Thoracic aorta (tissue), 2 donors: ENCODE data around the gene SLC29A2. TPM values are rescaled to one million over a fixed set of nuclear protein-coding genes. Genes with fewer than 3 reads are reported as not detected.
"Not testable (repeated sequence)": the region's sequence is repeated elsewhere in the genome, so short reads cannot be mapped to it uniquely, and the experiment has no call there.

Experiments used
- ATAC-seq: fragments of 150-250 bp; one replicate; pipeline ENCODE4 v1.8.0; 2017; ENCODE audit warnings: low read depth; ENCODE audit not compliant: insufficient number of reproducible peaks, low FRiP score
- DNase-seq: peaks from one replicate; pipeline ENCODE4 v3.0.0-alpha.2; 2020; ENCODE audit warnings: low spot score
- H3K27ac ChIP-seq, 2 donors: fragments of 200-600 bp; sonication (generic); 1 replicate in 1 of 2; 2 replicates in 1 of 2; pipeline ENCODE4 v1.5.1; 2016; ENCODE audit warnings: mild to moderate bottlenecking in 2 of 2, moderate library complexity in 2 of 2
- H3K27me3 ChIP-seq: fragments of 200-600 bp; sonication (generic); replicated peaks from 2 replicates; pipeline ENCODE4 v1.6.0; 2016; ENCODE audit warnings: mild to moderate bottlenecking; ENCODE audit not compliant: insufficient read depth
- H3K36me3 ChIP-seq: fragments of 200-600 bp; sonication (generic); one replicate; pipeline ENCODE4 v1.5.1; 2016
- H3K4me1 ChIP-seq, 2 donors: fragments of 200-600 bp; sonication (generic); 1 replicate in 1 of 2; 2 replicates in 1 of 2; pipeline versions ENCODE4 v1.5.1 to v1.6.0; 2016; ENCODE audit warnings: low read depth in 2 of 2, mild to moderate bottlenecking in 1 of 2; ENCODE audit not compliant: control insufficient read depth in 1 of 2
- H3K4me3 ChIP-seq: fragments of 200-600 bp; sonication (generic); 2 replicates; pipeline ENCODE4 v1.5.1; 2016; ENCODE audit warnings: mild to moderate bottlenecking
- H3K9me3 ChIP-seq: fragments of 200-600 bp; sonication (generic); 2 replicates; pipeline ENCODE4 v1.5.1; 2016
- total RNA-seq, 2 donors: library from RNA; depleted of rRNA; stranded (reverse); fragments of >200 nt; gene quantifications; one replicate each; pipeline versions ENCODE4 v1.1.0 to v1.2.3, GENCODE V29; 2016
- TF ChIP-seq, protein P1 (sequence below): fragments of 200-600 bp; sonication (generic); IDR thresholded peaks from one replicate; pipeline ENCODE4 v1.5.1; 2019; ENCODE audit warnings: antibody characterized with exemption

Gene SLC29A2
- total RNA-seq, 2 donors from 2014 or later: 2.5 to 3.0 TPM

- not testable (repeated sequence) for H3K4me3 ChIP-seq, DNase-seq, ATAC-seq, H3K27ac ChIP-seq, H3K9me3 ChIP-seq, H3K27me3 ChIP-seq, H3K36me3 ChIP-seq
- peaks cover 0 to 19% of the 10 kb centered on the region in 2 donors for H3K4me1 ChIP-seq
Observed at GRCh38 chr11:66373690-66374287, 2.2 kb upstream of the SLC29A2 start.

- no peaks in the 10 kb centered on the region for H3K27me3 ChIP-seq
- DNase-seq: no peak
- H3K4me1 ChIP-seq: peaks cover 0 to 19% of the 10 kb centered on the region in 2 donors
- ATAC-seq: no peak
- H3K36me3 ChIP-seq: no peaks in the 10 kb centered on the region
- H3K4me3 ChIP-seq: no peak overlapping the region
- TF ChIP-seq, protein P1, sequence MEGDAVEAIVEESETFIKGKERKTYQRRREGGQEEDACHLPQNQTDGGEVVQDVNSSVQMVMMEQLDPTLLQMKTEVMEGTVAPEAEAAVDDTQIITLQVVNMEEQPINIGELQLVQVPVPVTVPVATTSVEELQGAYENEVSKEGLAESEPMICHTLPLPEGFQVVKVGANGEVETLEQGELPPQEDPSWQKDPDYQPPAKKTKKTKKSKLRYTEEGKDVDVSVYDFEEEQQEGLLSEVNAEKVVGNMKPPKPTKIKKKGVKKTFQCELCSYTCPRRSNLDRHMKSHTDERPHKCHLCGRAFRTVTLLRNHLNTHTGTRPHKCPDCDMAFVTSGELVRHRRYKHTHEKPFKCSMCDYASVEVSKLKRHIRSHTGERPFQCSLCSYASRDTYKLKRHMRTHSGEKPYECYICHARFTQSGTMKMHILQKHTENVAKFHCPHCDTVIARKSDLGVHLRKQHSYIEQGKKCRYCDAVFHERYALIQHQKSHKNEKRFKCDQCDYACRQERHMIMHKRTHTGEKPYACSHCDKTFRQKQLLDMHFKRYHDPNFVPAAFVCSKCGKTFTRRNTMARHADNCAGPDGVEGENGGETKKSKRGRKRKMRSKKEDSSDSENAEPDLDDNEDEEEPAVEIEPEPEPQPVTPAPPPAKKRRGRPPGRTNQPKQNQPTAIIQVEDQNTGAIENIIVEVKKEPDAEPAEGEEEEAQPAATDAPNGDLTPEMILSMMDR: no peak
- no peaks in the 10 kb centered on the region for H3K9me3 ChIP-seq
- H3K27ac ChIP-seq: no peak overlapping the region
Observed at GRCh38 chr11:66373265-66373664, 1.7 kb upstream of the SLC29A2 start.

DNA sequence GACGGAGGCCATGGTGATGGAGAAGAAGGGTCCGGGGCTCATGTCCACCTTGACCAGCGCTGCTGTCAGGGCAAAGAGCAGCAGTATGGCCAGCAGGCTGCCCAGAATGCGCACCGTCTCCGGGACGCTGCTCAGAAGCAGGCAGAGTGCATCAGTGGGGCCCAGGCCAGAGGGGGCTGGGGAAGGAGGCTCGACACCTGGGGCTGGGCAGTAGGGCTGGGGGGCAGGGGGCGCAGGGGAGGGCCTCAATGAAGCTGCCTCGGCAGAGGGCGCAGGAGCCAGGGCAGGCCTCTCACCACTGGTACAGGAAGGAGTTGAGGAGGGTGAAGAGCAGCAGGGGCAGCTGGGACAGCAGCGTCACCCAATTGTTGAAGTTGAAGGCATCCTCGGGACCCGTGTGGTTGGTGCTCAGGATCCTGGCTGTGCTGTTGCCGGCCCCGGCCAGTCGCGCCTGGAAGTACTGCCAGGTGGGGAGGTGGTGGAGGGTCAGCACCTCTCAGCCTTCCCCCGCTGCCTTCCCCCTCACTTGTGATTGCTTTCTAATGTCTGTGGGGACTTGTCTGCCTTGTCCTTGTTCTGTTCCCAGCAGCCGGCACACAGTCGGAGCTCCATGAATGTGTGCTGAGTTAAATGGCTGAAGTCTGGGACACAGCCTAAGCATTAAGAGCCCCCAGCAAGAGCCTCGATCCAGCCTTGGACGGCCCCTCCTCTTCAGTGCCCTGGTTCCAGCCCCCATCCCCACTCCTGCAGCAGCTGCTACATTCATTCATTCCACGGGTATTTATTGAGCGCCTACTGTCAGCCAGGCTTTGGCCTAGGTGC lies 2.3 kb downstream of the SLC29A2 start:
- no peak overlapping the region for H3K4me3 ChIP-seq
- H3K36me3 ChIP-seq: no peaks in the 10 kb centered on the region
- no peak overlapping the region for H3K27ac ChIP-seq
- no peak for DNase-seq
- no peaks in the 10 kb centered on the region for H3K27me3 ChIP-seq
- TF ChIP-seq, protein P1: no peak
- ATAC-seq: no peak
- H3K4me1 ChIP-seq: peaks cover 0 to 19% of the 10 kb centered on the region in 2 donors
- no peaks in the 10 kb centered on the region for H3K9me3 ChIP-seq

GRCh38 chr11:66368484-66368883 lies 3.1 kb downstream of the SLC29A2 start:
- no peak for ATAC-seq

DNA sequence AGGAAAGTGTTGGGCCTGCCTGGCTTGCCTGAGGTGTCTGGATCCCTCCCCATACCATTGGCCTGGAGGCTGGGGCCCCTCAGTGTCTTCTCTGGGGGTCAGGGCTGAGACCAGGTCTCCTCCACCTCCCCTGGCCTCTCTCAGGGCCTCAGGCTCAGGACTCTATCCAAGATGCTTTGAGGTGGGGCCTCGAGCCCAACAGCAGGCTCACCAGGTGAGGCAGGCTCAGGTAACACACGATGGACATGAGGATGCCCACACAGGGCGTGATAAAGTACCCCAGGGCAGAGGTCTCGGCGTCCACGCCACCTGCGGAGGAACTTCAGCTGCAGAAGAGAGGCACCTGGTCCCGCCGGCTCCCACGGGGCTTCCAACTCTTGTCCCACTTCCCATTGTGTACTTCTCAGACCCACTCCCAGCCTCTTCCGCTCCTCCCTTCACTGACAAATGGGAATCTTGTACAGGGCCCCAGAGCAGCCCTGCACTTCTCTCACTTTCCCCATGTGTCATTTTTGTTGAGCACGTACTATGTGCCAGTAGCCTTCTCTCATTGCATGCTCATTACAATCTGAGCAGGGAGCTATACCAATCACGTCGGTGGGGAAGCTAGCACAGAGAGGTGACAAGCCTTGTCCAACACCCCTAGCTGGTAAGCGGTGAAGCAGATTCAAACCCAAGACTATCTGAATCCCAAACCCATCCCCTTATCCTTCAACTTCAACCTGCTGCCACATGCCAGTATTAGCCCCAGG lies 3.8 kb downstream of the SLC29A2 start:
- DNase-seq (no peak), ATAC-seq (no peak)
- no peak overlapping the region for H3K27ac ChIP-seq
- H3K27me3 ChIP-seq: no peaks in the 10 kb centered on the region
- H3K36me3 ChIP-seq: no peaks in the 10 kb centered on the region
- H3K4me3 ChIP-seq: no peak overlapping the region
- H3K9me3 ChIP-seq: no peaks in the 10 kb centered on the region
- peaks cover 0 to 19% of the 10 kb centered on the region in 2 donors for H3K4me1 ChIP-seq
- TF ChIP-seq, protein P1: no peak

More at GRCh38 chr11:66368484-66368883, 3.1 kb downstream of the SLC29A2 start:
- Histone ChIP-seq H3K4me3 (no peak overlapping the region), H3K9me3 (no peaks in the 10 kb centered on the region), H3K4me1 (peaks cover 0 to 19% of the 10 kb centered on the region in 2 donors), H3K27ac (no peak overlapping the region), H3K36me3 (no peaks in the 10 kb centered on the region), H3K27me3 (no peaks in the 10 kb centered on the region)
- DNase-seq: no peak
- TF ChIP-seq, protein P1: no peak
